Measurements from ENCODE around the gene ABITRAM.

- no peak for TF ChIP-seq CTCF (IDR thresholded peaks at IDR 0.05)
- no peak for TF ChIP-seq POLR2A (IDR thresholded peaks at IDR 0.05)
- TF ChIP-seq EP300 (IDR thresholded peaks at IDR 0.05) = no peak
Measured at GRCh38 chr9:108910914-108911313, 23.3 kb upstream of the ABITRAM start.

Data from ovary (tissue), 3 donors.